TTC549 (cell line): Measurements from ENCODE around the gene EVC2.
"Not testable (repeated sequence)": the region's sequence is repeated elsewhere in the genome, so short reads cannot be mapped to it uniquely, and the experiment has no call there.

Experiments
- FAIRE-seq: peaks from 2 replicates; lab custom pipeline; 2012; peaks lifted over from hg19 to GRCh38; lab: Jason Lieb, UNC

Gene EVC2

GRCh38 chr4:5629542-5629941, 78.8 kb downstream of the EVC2 start:
- FAIRE-seq, result no peak

- no peak for FAIRE-seq
Measured at GRCh38 chr4:5626913-5627312, 81.4 kb downstream of the EVC2 start.

GRCh38 chr4:5622596-5622995, 85.8 kb downstream of the EVC2 start:
- no peak for FAIRE-seq

DNA sequence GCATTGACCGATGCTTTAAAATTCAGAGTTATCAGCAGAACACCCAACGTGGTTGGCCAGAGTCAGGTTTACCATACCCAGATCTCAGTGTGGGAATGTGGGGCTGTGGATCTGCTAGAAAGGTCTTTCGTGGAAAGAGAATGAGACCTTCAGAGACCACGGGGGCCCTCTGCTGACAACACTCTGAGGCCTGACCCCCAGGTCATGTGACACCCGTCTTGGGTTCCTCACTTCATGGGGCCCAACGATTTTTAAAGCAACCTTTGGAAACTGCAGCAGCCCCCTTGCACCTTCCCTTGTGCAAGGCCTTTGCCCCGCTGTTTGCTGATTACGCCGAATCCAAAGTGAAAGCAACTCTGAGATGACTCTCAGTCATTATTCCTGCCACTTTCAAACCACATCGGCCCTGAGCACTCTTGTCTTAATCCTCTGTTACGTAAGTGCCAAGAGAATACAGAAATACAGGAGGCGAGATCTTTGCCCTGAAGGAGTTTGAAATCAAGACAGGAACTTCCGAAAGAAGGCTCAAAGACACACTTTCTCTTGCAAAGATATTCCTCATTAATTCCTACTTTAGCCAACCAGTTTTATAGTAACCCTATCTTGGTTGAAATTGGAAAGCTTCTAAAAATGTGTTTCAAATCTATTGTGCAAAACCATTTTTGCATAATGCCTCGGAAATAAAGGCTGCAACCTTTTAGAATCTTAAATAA, 88.3 kb downstream of the EVC2 start:
- FAIRE-seq, result no peak

GRCh38 chr4:5618051-5618960, 90.1 kb downstream of the EVC2 start:
- FAIRE-seq, result no peak

GRCh38 chr4:5616331-5616950, 91.9 kb downstream of the EVC2 start:
- no peak for FAIRE-seq

GRCh38 chr4:5615496-5616075, 92.8 kb downstream of the EVC2 start:
- no peak for FAIRE-seq

DNA sequence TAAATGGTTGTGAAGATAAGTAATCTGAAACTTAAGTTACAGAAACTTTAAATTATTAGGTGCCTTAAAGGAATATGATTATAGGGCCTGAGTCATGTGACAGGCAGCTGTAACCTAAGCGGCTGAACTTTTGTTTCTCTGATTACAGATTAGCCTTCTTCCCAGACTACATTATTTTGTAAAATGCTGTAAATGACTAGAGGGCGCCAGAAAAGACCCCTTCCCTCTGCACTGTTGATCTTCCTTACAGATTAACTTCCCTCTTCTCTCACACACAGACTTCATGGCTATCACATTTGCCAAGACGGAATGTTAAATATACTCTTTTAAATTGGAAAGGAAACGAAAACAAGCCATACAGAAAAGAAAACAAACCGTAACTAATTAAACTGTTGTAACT, 96.6 kb downstream of the EVC2 start:
- FAIRE-seq, result no peak

DNA sequence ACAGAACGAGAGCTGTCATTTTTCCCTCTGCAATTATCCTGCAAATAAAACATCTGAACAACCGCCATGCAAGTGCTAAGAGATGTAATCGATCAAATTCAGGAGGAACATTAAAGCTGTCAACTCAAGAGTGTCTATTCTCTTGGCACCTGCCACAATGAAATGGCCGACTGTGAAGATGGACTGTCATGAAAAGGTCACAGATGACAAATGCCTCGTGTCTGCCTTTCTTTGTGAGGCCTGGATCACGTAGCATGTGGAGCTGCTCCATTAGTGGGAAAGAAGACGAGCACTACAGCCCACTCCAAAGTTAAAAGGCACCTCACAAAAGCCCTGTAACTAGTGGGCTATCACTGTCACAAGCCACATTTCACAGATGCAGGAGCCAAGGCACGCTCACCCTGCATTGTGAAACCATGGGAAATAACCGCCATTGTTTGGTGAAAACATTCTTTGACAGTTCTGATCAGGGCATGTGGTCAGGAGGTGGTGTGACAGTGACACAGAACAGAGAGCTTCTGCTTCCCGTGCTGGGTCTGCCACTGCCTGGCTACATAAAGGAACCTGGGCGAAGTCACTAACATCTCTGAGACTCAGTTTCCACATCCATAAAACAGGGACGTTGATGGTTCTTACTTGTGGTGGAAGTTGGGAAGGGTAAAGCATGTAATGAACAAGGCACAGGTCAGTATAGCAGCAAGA, 98.9 kb downstream of the EVC2 start:
- FAIRE-seq, result no peak

GRCh38 chr4:5593828-5594227, 114.5 kb downstream of the EVC2 start:
- FAIRE-seq, result not testable (repeated sequence)

DNA sequence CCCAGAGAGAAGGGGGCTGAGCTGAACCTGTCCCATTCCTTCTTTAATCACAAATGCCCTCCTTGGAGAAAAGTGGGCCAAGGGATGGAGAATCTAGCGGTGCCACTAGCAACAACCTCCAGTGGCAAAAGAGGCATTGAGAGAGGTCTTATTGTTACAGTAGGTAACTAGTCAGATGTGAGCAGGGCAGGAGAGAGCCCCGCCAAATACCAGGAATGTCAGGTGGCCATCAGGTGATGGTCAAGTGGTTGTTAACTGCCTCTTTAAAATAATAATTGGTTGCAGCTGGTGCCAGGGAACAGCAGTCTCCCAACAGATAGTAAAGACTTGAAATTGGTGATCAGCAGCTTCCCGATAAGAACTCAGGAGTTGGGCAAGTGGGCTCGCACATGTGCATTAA, 116.1 kb downstream of the EVC2 start:
- no peak for FAIRE-seq

DNA sequence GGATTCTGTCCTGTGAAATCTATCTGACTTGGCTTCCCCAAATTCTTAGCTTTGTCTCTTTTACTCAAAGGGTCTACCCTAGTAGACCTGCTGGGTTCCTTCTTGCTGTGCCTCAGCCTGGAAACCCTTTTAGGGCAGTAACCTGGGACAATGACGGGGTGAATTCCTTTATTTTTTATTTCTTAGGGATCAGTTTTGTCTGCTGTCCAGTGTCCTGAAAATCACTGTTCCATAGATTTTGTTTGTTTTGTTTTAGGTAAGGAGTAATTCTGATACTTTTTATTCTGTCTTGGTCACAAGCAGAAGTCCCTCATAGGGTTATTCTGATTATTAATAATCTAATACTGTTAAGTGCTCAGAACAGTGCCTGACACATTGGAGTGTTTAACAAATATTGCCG, 118.9 kb downstream of the EVC2 start:
- FAIRE-seq, result no peak

- no peak for FAIRE-seq
Measured at GRCh38 chr4:5588046-5588445, 120.3 kb downstream of the EVC2 start.

- no peak for FAIRE-seq
Measured at GRCh38 chr4:5575941-5576340, 132.4 kb downstream of the EVC2 start.

DNA sequence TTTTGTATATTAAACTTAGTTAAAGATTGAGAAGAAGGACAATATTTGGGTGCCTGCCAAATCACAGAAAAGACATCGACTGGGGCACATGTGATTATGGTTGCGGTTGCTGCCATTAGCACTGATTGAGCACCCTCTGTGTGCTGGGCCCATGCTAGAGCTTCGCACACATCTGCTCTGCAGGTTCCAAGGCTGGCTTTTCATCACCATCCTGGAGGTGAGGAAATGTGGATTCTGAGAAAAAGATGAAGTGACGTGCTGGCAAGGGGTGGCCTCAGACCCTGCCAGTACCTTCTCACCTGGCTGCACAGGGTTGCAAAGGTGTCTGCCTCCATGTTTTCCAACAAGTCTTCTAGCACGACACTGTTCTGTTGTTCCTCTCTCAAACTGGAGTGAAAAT, 134.0 kb downstream of the EVC2 start:
- no peak for FAIRE-seq

DNA sequence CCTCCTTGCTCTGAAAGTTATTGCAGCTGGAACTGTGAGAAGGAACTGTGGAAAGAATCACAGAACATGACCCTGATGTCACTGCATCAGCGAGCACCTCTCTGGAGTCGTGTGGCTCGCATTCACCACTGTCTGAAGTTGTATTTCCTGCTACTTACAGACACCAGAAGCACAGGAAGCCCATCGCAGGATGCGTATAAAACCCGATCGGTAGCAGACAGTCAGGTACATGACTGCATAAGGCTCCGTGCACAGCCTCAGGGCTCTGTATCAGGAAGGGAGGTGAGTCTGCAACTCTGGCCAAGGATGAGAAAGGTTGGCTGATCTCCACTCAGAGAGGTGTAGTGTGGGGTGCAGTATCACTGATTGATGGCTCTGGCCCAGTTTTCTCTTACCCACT, 134.4 kb downstream of the EVC2 start:
- no peak for FAIRE-seq

DNA sequence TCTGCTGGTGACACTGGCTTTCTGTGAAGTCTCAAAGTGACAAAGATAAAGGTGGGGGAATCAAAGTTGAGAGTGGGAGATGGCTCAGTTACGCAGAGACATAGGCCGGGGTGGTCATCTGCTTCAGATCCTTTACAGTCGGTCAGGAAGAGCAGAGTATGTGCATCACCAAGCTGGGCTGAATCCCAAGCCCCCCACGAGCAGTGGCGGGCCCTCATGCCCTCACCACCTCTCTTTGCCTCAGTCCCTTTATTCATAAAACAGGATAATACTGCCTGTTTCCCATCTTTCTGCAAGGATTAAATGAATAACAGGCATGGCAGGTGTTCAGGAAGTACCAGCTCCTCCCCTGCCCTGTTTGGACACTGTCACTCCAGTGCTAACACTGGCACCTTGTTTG, 135.6 kb downstream of the EVC2 start:
- no peak for FAIRE-seq

DNA sequence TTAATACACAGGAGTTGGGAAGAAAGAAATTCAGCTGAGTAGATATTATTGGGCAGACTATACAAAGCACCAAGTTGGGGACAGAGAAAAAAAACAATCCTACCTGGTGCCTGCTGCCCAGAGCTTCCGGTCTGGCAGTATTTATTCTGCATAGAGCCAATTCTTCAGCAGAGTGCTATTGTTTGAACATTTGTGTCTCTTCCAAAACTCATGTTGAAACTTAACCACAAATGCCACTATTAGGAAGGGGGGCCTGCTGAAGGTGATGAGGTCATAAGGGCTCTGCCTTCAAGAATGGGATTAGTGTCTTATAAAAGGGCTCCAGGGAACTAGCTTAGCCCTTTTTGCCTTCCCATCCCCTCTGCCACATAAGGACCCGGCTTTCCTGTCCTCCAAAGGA, 136.2 kb downstream of the EVC2 start:
- no peak for FAIRE-seq

DNA sequence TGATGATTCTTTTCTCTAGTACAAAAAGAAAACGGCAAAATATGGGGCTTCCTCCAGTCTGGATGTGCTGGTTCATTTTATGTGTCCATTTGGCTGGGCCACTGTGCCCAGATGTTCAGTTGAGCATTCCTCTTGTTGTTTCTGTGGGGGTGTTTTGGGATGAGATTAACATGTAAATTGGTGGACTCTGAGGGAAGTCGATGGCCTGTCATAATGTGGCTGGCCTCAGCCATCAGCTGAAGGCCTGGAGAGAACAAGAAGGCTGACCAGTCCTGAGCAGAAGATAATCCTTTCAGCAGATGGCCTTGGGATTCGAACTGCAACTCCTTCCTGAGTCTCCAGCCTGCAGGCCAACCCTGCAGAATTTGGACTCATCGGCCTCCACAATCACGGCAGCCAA, 136.7 kb downstream of the EVC2 start:
- no peak for FAIRE-seq

DNA sequence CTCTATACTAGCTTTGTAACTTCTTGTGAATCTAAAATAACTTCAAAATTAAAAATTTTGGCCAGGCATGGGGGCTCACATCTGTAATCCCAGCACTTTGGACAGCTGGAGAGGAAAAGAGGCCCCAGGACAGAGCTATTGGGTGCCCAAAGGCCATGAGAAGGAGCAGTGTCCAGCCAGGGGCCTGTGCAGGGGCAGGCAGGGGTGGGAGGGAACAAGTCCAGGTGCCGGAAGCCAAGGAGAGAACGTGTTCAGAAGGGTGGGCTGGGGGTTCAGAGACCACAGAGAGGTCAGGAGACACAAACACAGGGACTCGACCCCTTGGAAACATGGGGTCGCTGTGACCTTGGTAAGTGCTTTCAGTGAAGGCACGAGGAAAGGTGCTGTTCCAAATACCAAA, 138.9 kb downstream of the EVC2 start:
- no peak for FAIRE-seq

- FAIRE-seq, result no peak
Measured at GRCh38 chr4:5568931-5569330, 139.4 kb downstream of the EVC2 start.

- FAIRE-seq, result no peak
Measured at GRCh38 chr4:5568336-5568735, 140.0 kb downstream of the EVC2 start.
